GM12891 (cell line): ENCODE measurements around the gene ST3GAL6.
"Not testable (repeated sequence)": the region's sequence is repeated elsewhere in the genome, so short reads cannot be mapped to it uniquely, and the experiment has no call there.

Source experiments
- DNase-seq: peaks from one replicate; pipeline ENCODE4 v3.0.0; 2011; ENCODE audit warnings: low spot score; ENCODE audit not compliant: insufficient read length
- FAIRE-seq: peaks from 2 replicates; lab custom pipeline; 2011; peaks lifted over from hg19 to GRCh38; lab: Jason Lieb, UNC
- PAX5 ChIP-seq: IDR thresholded peaks from 2 replicates; pipeline ENCODE4 v1.6.1; 2011; ENCODE audit warnings: low read length, moderate library complexity, mild to moderate bottlenecking; ENCODE audit not compliant: insufficient read depth, severe bottlenecking
- POLR2A ChIP-seq: IDR thresholded peaks from 2 replicates; pipeline ENCODE4 v1.6.1; 2011; ENCODE audit warnings: low read depth, low read length, control low read depth
- POLR2AphosphoS5 ChIP-seq: IDR thresholded peaks from 2 replicates; pipeline ENCODE4 v1.6.1; 2011; ENCODE audit warnings: low read depth, low read length, control low read depth
- POU2F2 ChIP-seq: IDR thresholded peaks from 2 replicates; pipeline ENCODE4 v1.6.1; 2011; ENCODE audit warnings: low read depth, mild to moderate bottlenecking, control low read depth, low read length, moderate library complexity
- SPI1 ChIP-seq: IDR thresholded peaks from 2 replicates; pipeline ENCODE4 v1.6.1; 2011; ENCODE audit warnings: low read depth, low read length, control low read depth
- TAF1 ChIP-seq: IDR thresholded peaks from 2 replicates; pipeline ENCODE4 v1.6.1; 2011; ENCODE audit warnings: low read depth, low read length, control low read depth

The ST3GAL6 gene

GRCh38 chr3:98829246-98829832, 66.2 kb downstream of the ST3GAL6 start:
- DNase-seq (no peak), FAIRE-seq (no peak)
- TF ChIP-seq POLR2AphosphoS5, result no peak
- TF ChIP-seq POLR2A, result no peak
- TF ChIP-seq SPI1, result no peak
- no peak for TF ChIP-seq TAF1
- TF ChIP-seq POU2F2, result no peak
- TF ChIP-seq PAX5, result no peak

GRCh38 chr3:98831060-98831459, 67.9 kb downstream of the ST3GAL6 start:
- not testable (repeated sequence) for DNase-seq, FAIRE-seq

- FAIRE-seq (no peak), DNase-seq (no peak)
- TF ChIP-seq SPI1, result no peak
Observed at GRCh38 chr3:98839846-98840245, 76.7 kb downstream of the ST3GAL6 start.

GRCh38 chr3:98843266-98843959, 80.3 kb downstream of the ST3GAL6 start:
- no peak for DNase-seq

More at GRCh38 chr3:98843266-98843959, 80.3 kb downstream of the ST3GAL6 start:
- no peak for TF ChIP-seq POLR2A
- TF ChIP-seq TAF1, result no peak
- TF ChIP-seq POU2F2, result no peak
- TF ChIP-seq SPI1, result no peak
- no peak for TF ChIP-seq POLR2AphosphoS5
- TF ChIP-seq PAX5, result no peak
- FAIRE-seq, result no peak
